Measurements from ENCODE around the gene NOS1AP. TPM values are rescaled to one million over a fixed set of nuclear protein-coding genes. Genes with fewer than 3 reads are reported as not detected.
A peak's percentile ranks its signal among the peaks of the same experiment; 100 is the strongest.

The NOS1AP gene
- total and polyA plus RNA-seq, 2 experiments from 2014 or later, result 5.8 to 6.6 TPM

DNA sequence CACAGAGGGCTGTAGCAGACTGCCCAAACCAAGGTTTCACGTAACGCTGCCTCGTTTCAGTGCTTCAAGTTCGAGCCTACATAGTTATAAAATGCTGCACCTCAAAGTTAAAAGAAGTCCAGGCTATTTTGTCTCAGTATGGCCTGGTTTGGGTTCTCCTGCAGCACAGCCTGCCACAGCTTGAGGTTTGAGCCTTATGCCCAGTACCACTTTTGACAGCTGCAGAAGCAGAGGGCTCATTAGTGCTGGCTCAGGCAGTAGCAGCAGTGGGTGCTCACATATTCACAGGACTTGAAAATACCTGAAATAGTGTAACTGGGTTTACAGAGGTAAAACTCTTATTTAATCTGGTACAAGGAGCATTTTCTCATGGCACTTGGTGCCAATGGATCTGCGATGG lies 291.9 kb downstream of the NOS1AP start (continued):
- TF ChIP-seq, protein P1, sequence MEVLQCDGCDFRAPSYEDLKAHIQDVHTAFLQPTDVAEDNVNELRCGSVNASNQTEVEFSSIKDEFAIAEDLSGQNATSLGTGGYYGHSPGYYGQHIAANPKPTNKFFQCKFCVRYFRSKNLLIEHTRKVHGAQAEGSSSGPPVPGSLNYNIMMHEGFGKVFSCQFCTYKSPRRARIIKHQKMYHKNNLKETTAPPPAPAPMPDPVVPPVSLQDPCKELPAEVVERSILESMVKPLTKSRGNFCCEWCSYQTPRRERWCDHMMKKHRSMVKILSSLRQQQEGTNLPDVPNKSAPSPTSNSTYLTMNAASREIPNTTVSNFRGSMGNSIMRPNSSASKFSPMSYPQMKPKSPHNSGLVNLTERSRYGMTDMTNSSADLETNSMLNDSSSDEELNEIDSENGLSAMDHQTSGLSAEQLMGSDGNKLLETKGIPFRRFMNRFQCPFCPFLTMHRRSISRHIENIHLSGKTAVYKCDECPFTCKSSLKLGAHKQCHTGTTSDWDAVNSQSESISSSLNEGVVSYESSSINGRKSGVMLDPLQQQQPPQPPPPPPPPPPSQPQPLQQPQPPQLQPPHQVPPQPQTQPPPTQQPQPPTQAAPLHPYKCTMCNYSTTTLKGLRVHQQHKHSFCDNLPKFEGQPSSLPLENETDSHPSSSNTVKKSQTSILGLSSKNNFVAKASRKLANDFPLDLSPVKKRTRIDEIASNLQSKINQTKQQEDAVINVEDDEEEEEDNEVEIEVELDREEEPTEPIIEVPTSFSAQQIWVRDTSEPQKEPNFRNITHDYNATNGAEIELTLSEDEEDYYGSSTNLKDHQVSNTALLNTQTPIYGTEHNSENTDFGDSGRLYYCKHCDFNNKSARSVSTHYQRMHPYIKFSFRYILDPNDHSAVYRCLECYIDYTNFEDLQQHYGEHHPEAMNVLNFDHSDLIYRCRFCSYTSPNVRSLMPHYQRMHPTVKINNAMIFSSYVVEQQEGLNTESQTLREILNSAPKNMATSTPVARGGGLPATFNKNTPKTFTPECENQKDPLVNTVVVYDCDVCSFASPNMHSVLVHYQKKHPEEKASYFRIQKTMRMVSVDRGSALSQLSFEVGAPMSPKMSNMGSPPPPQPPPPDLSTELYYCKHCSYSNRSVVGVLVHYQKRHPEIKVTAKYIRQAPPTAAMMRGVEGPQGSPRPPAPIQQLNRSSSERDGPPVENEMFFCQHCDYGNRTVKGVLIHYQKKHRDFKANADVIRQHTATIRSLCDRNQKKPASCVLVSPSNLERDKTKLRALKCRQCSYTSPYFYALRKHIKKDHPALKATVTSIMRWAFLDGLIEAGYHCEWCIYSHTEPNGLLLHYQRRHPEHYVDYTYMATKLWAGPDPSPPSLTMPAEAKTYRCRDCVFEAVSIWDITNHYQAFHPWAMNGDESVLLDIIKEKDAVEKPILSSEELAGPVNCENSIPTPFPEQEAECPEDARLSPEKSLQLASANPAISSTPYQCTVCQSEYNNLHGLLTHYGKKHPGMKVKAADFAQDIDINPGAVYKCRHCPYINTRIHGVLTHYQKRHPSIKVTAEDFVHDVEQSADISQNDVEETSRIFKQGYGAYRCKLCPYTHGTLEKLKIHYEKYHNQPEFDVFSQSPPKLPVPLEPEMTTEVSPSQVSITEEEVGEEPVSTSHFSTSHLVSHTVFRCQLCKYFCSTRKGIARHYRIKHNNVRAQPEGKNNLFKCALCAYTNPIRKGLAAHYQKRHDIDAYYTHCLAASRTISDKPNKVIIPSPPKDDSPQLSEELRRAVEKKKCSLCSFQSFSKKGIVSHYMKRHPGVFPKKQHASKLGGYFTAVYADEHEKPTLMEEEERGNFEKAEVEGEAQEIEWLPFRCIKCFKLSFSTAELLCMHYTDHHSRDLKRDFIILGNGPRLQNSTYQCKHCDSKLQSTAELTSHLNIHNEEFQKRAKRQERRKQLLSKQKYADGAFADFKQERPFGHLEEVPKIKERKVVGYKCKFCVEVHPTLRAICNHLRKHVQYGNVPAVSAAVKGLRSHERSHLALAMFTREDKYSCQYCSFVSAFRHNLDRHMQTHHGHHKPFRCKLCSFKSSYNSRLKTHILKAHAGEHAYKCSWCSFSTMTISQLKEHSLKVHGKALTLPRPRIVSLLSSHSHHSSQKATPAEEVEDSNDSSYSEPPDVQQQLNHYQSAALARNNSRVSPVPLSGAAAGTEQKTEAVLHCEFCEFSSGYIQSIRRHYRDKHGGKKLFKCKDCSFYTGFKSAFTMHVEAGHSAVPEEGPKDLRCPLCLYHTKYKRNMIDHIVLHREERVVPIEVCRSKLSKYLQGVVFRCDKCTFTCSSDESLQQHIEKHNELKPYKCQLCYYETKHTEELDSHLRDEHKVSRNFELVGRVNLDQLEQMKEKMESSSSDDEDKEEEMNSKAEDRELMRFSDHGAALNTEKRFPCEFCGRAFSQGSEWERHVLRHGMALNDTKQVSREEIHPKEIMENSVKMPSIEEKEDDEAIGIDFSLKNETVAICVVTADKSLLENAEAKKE (CRISPR knock-in tag; IDR thresholded peaks at IDR 0.05), result no peak
- TF ChIP-seq ZNF331 (CRISPR knock-in tag; IDR thresholded peaks at IDR 0.05; ENCODE audit: low read depth) (no peak), ZNF114 (CRISPR knock-in tag; IDR thresholded peaks at IDR 0.05) (no peak), NANOG (IDR thresholded peaks at IDR 0.05; ENCODE audit: borderline replicate concordance) (no peak), POLR2AphosphoS5 (IDR thresholded peaks at IDR 0.05; ENCODE audit: low read depth) (no peak), JUNB (IDR thresholded peaks at IDR 0.05; ENCODE audit: unreplicated experiment) (no peak)

DNA sequence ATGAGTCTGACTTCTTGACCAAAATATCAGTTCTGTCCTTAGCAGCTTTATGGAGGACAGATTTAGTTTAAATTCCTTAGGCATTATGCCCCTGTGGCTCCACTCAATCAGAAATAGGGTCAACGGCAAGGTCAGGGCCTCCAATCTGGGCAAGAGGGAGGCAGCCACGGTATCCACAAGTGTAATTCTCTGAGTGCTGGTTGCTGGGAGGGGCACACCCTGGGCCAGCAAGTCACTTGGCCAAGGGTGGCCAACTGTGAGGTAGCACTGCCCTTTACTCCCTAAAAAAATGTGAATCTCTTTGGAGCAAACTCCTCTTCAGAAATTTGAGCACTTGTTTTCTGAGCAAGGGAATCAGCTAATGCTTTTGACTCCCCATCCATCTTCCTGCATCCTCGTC lies 294.3 kb downstream of the NOS1AP start:
- H3K4me1 ChIP-seq (ENCODE audit: insufficient read depth), result no peaks in the 10 kb centered on the region
- Mint-ChIP-seq H3K4me3 (no peak overlapping the region), H3K36me3 (ENCODE audit: low read depth) (peaks cover 28% of the 10 kb centered on the region; the same call in 2 of the 3 replicates), H3K27ac (peak overlapping the region; percentile 24; the same call in 1 of the 2 replicates), H3K4me1 (peaks cover 6% of the 10 kb centered on the region), H3K9me3 (no peaks in the 10 kb centered on the region), H3K27me3 (ENCODE audit: insufficient read depth, low read depth, poor library complexity) (peaks cover 14% of the 10 kb centered on the region)
- H3K36me3 ChIP-seq (ENCODE audit: insufficient read depth), result no peaks in the 10 kb centered on the region
- ATAC-seq (no peak), DNase-seq (ENCODE audit: low spot score) (no peak)
- no peak overlapping the region for H3K27ac ChIP-seq (ENCODE audit: low read depth)
- H3F3A ChIP-seq (replicated peaks; ENCODE audit: low read depth), result no peaks in the 10 kb centered on the region
- H2AFZ ChIP-seq, result no peak overlapping the region
- H4K20me1 ChIP-seq (replicated peaks; ENCODE audit: insufficient read depth), result no peaks in the 10 kb centered on the region
- no peak overlapping the region for H3K4me3 ChIP-seq
- no peaks in the 10 kb centered on the region for H3K79me2 ChIP-seq (replicated peaks; ENCODE audit: insufficient read depth)
- H3K4me2 ChIP-seq, result no peak overlapping the region
- H3K27me3 ChIP-seq (ENCODE audit: insufficient read depth), result no peaks in the 10 kb centered on the region
- no peaks in the 10 kb centered on the region for H3K9me2 ChIP-seq (ENCODE audit: insufficient read depth)
- no peak for TF ChIP-seq POLR2AphosphoS5 (IDR thresholded peaks at IDR 0.05; ENCODE audit: low read depth)
- TF ChIP-seq EZH2phosphoT487 (IDR thresholded peaks at IDR 0.05; ENCODE audit: unreplicated experiment), result no peak
- no peak for TF ChIP-seq NANOG (IDR thresholded peaks at IDR 0.05; ENCODE audit: borderline replicate concordance)
- TF ChIP-seq EZH2 (IDR thresholded peaks at IDR 0.05; ENCODE audit: low read depth, unreplicated experiment), result no peak
- TF ChIP-seq ZNF331 (CRISPR knock-in tag; IDR thresholded peaks at IDR 0.05; ENCODE audit: low read depth), result no peak
- TF ChIP-seq ZNF114 (CRISPR knock-in tag; IDR thresholded peaks at IDR 0.05), result no peak
- TF ChIP-seq JUNB (IDR thresholded peaks at IDR 0.05; ENCODE audit: unreplicated experiment), result no peak
- TF ChIP-seq, protein P2, sequence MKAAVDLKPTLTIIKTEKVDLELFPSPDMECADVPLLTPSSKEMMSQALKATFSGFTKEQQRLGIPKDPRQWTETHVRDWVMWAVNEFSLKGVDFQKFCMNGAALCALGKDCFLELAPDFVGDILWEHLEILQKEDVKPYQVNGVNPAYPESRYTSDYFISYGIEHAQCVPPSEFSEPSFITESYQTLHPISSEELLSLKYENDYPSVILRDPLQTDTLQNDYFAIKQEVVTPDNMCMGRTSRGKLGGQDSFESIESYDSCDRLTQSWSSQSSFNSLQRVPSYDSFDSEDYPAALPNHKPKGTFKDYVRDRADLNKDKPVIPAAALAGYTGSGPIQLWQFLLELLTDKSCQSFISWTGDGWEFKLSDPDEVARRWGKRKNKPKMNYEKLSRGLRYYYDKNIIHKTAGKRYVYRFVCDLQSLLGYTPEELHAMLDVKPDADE (IDR thresholded peaks at IDR 0.05), result no peak
- TF ChIP-seq STAT1 (IDR thresholded peaks at IDR 0.05; ENCODE audit: unreplicated experiment), result no peak
- no peak for TF ChIP-seq CREB1 (CRISPR knock-in tag; IDR thresholded peaks at IDR 0.05; ENCODE audit: low read depth)
- TF ChIP-seq, protein P3, sequence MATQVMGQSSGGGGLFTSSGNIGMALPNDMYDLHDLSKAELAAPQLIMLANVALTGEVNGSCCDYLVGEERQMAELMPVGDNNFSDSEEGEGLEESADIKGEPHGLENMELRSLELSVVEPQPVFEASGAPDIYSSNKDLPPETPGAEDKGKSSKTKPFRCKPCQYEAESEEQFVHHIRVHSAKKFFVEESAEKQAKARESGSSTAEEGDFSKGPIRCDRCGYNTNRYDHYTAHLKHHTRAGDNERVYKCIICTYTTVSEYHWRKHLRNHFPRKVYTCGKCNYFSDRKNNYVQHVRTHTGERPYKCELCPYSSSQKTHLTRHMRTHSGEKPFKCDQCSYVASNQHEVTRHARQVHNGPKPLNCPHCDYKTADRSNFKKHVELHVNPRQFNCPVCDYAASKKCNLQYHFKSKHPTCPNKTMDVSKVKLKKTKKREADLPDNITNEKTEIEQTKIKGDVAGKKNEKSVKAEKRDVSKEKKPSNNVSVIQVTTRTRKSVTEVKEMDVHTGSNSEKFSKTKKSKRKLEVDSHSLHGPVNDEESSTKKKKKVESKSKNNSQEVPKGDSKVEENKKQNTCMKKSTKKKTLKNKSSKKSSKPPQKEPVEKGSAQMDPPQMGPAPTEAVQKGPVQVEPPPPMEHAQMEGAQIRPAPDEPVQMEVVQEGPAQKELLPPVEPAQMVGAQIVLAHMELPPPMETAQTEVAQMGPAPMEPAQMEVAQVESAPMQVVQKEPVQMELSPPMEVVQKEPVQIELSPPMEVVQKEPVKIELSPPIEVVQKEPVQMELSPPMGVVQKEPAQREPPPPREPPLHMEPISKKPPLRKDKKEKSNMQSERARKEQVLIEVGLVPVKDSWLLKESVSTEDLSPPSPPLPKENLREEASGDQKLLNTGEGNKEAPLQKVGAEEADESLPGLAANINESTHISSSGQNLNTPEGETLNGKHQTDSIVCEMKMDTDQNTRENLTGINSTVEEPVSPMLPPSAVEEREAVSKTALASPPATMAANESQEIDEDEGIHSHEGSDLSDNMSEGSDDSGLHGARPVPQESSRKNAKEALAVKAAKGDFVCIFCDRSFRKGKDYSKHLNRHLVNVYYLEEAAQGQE (IDR thresholded peaks at IDR 0.05; ENCODE audit: unreplicated experiment), result no peak
